ENCODE results near the gene KRT13. TPM values are rescaled to one million over a fixed set of nuclear protein-coding genes. Genes with fewer than 3 reads are reported as not detected.
A peak's percentile ranks its signal among the peaks of the same experiment; 100 is the strongest.

Gene KRT13
- total RNA-seq, 1 donor from 2014 or later: not detected

- H3K4me3 Mint-ChIP-seq: no peak overlapping the region
- H3K4me1 Mint-ChIP-seq: peaks cover 4% of the 10 kb centered on the region
- H3K27me3 Mint-ChIP-seq (ENCODE audit: low read depth): peaks cover 67% of the 10 kb centered on the region
- H3K9me3 Mint-ChIP-seq: no peaks in the 10 kb centered on the region
- H3K27ac Mint-ChIP-seq (ENCODE audit: unreplicated experiment): no peak overlapping the region
- no peak for DNase-seq (ENCODE audit: low read depth, low spot score)
- no peak for TF ChIP-seq CTCF (conservative IDR thresholded peaks at IDR 0.05)
- H3K36me3 Mint-ChIP-seq (ENCODE audit: low read depth): no peaks in the 10 kb centered on the region
These were observed 26.6 kb upstream of the KRT13 start for GRCh38 chr17:41531993-41532392.

GRCh38 chr17:41530062-41531048 is 24.9 kb upstream of the KRT13 start:
- no peak for TF ChIP-seq CTCF (conservative IDR thresholded peaks at IDR 0.05)
- Mint-ChIP-seq H3K36me3 (ENCODE audit: low read depth) (no peaks in the 10 kb centered on the region), H3K27me3 (ENCODE audit: low read depth) (peaks cover 84% of the 10 kb centered on the region), H3K4me3 (no peak overlapping the region), H3K27ac (ENCODE audit: unreplicated experiment) (no peak overlapping the region), H3K9me3 (no peaks in the 10 kb centered on the region), H3K4me1 (peaks cover 5% of the 10 kb centered on the region)
- DNase-seq (ENCODE audit: low read depth, low spot score): no peak

GRCh38 chr17:41529491-41529915 is 24.1 kb upstream of the KRT13 start:
- no peak overlapping the region for H3K4me3 Mint-ChIP-seq
- no peak overlapping the region for H3K27ac Mint-ChIP-seq (ENCODE audit: unreplicated experiment)
- no peaks in the 10 kb centered on the region for H3K9me3 Mint-ChIP-seq
- H3K27me3 Mint-ChIP-seq (ENCODE audit: low read depth): peaks cover 86% of the 10 kb centered on the region
- DNase-seq (ENCODE audit: low read depth, low spot score): no peak
- no peaks in the 10 kb centered on the region for H3K36me3 Mint-ChIP-seq (ENCODE audit: low read depth)
- no peak for TF ChIP-seq CTCF (conservative IDR thresholded peaks at IDR 0.05)
- peaks cover 5% of the 10 kb centered on the region for H3K4me1 Mint-ChIP-seq

GRCh38 chr17:41528959-41529353 is 23.5 kb upstream of the KRT13 start:
- H3K9me3 Mint-ChIP-seq: no peaks in the 10 kb centered on the region
- no peak overlapping the region for H3K4me3 Mint-ChIP-seq
- no peak for TF ChIP-seq CTCF (conservative IDR thresholded peaks at IDR 0.05)
- peaks cover 5% of the 10 kb centered on the region for H3K4me1 Mint-ChIP-seq
- no peak for DNase-seq (ENCODE audit: low read depth, low spot score)
- peaks cover 90% of the 10 kb centered on the region for H3K27me3 Mint-ChIP-seq (ENCODE audit: low read depth)
- H3K36me3 Mint-ChIP-seq (ENCODE audit: low read depth): no peaks in the 10 kb centered on the region
- H3K27ac Mint-ChIP-seq (ENCODE audit: unreplicated experiment): no peak overlapping the region

- H3K9me3 Mint-ChIP-seq: no peaks in the 10 kb centered on the region
- H3K36me3 Mint-ChIP-seq (ENCODE audit: low read depth): no peaks in the 10 kb centered on the region
- H3K27me3 Mint-ChIP-seq (ENCODE audit: low read depth): peaks cover 80% of the 10 kb centered on the region
- H3K4me1 Mint-ChIP-seq: peaks cover 5% of the 10 kb centered on the region
- H3K4me3 Mint-ChIP-seq: peak overlapping the region; percentile 56
- TF ChIP-seq CTCF (conservative IDR thresholded peaks at IDR 0.05): no peak
- no peak for DNase-seq (ENCODE audit: low read depth, low spot score)
- no peak overlapping the region for H3K27ac Mint-ChIP-seq (ENCODE audit: unreplicated experiment)
These were observed 21.9 kb upstream of the KRT13 start for GRCh38 chr17:41527063-41528023.
